Measurements from ENCODE around the gene SCAF1.

DNA sequence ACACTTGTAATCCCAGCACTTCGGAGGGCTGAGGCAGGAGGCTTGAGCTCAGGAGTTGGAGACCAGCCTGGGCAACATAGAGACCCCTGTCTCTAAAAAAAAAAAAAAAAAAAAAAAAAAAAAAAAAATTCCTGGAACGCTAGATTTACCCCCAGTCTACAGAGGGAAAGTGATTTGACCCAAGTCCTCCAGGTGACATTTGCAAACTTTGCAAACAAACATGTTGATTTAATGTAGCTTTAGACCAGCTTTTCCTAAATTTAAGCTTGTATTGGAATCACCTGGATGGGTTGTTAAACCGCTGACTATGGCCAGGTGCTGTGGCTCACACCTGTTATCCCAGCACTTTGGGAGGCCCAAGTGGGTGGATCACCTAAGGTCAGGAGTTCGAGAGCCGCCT lies 57.4 kb downstream of the SCAF1 start:
- TF ChIP-seq CTCF (IDR thresholded peaks at IDR 0.05 in 2 of 3, conservative IDR thresholded peaks at IDR 0.05 in 1 of 3; ENCODE audit: control insufficient read depth in 2 of 3, extremely low read depth in 1 of 3, insufficient read depth in 1 of 3, low read depth in 3 of 3, low read length in 3 of 3) (no peak), TAF1 (IDR thresholded peaks at IDR 0.05; ENCODE audit: borderline replicate concordance, low read depth, low read length) (no peak), ESRRA (IDR thresholded peaks at IDR 0.05; ENCODE audit: low read length) (no peak)
